ENCODE measurements around the gene RNF10.

RNF10 gene

DNA sequence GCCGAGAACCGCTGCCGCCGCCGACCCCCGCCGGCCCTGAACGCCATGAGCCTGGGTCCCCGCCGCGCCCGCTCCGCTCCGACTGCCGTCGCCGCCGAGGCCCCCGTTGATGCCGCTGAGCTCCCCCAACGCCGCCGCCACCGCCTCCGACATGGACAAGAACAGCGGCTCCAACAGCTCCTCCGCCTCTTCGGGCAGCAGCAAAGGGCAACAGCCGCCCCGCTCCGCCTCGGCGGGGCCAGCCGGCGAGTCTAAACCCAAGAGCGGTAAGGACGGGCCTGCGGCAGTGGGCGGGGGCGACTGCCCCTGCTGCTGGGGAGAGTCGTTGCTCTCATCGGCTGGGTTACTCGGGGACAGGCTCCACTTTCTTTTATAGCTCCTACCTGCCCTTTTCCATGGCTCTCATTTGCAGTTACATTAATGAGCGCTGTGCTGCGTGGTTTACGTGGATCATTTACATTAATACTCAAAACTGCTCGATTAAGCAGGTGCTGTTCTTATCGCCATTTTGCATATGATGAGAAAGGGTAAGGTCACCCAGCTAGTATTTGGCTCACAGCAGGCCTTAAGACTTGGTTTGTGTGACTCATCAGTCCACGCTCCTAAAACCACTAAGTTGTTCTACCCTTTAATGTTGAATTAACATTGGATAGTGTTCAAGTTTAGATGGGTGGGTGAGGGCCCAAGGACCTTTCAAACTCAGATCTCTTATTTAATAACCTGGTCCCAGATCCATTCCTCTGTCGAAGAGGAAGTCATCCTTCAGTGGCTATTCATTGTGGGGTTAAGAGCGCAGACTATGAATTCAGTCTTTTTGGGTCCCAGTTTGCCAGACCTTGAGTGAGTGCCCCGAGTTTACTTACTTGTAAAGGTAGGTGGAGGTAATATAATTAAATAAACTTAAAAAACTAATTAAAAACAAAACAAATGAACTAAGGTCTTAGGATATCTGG, 823 bp downstream of the RNF10 start:
- Histone ChIP-seq H4K20me1 (ENCODE audit: insufficient read depth, low read length, poor library complexity, severe bottlenecking) (peaks cover 53% of the 10 kb centered on the region), H3K4me2 (ENCODE audit: low read depth, low read length, poor library complexity, severe bottlenecking) (peak overlapping the region; percentile 93), H3K36me3 (ENCODE audit: insufficient read depth, low read length) (no peaks in the 10 kb centered on the region), H3K79me2 (ENCODE audit: insufficient read depth, low read length) (peaks cover 59% of the 10 kb centered on the region), H3K4me1 (ENCODE audit: insufficient read depth, low read length, poor library complexity, severe bottlenecking) (peaks cover 46% of the 10 kb centered on the region), H3K9me2 (replicated peaks; ENCODE audit: low read depth, low read length) (no peaks in the 10 kb centered on the region), H3F3A (ENCODE audit: low read depth) (no peaks in the 10 kb centered on the region), H3K9ac (ENCODE audit: low read depth, low read length, poor library complexity, severe bottlenecking) (peak overlapping the region; percentile 83), H2AFZ (ENCODE audit: low read length) (peak overlapping the region; percentile 91), H3K27me3 (ENCODE audit: insufficient read depth, low read length, poor library complexity, severe bottlenecking) (no peaks in the 10 kb centered on the region), H3K4me3 (ENCODE audit: low read length, poor library complexity, severe bottlenecking) (peak overlapping the region; percentile 88), H3K9me3 (ENCODE audit: insufficient read depth, low read depth, low read length) (no peaks in the 10 kb centered on the region)
- TF ChIP-seq, protein P1, sequence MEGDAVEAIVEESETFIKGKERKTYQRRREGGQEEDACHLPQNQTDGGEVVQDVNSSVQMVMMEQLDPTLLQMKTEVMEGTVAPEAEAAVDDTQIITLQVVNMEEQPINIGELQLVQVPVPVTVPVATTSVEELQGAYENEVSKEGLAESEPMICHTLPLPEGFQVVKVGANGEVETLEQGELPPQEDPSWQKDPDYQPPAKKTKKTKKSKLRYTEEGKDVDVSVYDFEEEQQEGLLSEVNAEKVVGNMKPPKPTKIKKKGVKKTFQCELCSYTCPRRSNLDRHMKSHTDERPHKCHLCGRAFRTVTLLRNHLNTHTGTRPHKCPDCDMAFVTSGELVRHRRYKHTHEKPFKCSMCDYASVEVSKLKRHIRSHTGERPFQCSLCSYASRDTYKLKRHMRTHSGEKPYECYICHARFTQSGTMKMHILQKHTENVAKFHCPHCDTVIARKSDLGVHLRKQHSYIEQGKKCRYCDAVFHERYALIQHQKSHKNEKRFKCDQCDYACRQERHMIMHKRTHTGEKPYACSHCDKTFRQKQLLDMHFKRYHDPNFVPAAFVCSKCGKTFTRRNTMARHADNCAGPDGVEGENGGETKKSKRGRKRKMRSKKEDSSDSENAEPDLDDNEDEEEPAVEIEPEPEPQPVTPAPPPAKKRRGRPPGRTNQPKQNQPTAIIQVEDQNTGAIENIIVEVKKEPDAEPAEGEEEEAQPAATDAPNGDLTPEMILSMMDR (conservative IDR thresholded peaks at IDR 0.05; ENCODE audit: low read length): 0 out of 2 replicates have a peak, but pooled peaks have one; percentile 24
- TF ChIP-seq EZH2phosphoT487 (IDR thresholded peaks at IDR 0.05; ENCODE audit: borderline replicate concordance): no peak

DNA sequence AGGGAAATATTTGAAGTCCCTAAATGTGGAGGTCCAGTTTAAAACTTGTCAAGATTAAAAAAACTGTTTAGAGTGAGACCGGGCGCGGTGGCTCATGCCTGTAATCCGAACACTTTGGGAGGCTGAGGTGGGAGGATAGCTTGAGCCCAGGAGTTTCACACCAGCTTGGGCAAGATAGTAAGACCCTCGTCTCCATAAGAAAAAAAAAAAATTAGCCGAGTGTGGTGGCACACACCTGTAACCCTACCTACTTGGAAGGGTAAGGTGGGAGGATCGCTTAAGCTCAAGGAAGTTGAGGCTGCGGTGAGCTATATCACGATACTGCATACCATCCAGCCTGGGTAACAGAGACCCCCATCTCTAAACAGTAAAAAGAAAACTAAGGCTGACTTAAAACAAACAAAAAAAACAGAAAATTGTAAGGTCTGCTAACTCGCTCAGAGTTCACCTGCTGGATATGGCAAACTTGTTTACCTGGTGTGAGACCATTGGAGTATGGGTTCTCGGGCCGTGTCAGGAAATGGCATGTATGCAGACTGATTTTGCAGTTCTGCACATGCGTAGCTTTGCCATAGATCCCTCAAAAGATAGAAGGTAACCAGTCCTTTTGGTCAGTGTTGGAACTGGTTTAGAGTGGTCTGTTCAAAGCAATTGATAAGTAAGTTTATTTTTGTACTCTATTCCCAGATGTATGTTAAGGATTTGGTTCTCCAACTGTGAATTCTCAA, 2.1 kb downstream of the RNF10 start:
- H3F3A ChIP-seq (ENCODE audit: low read depth): no peaks in the 10 kb centered on the region
- TF ChIP-seq, protein P1 (conservative IDR thresholded peaks at IDR 0.05; ENCODE audit: low read length): no peak
- no peak for TF ChIP-seq EZH2phosphoT487 (IDR thresholded peaks at IDR 0.05; ENCODE audit: borderline replicate concordance)
- H3K9ac ChIP-seq (ENCODE audit: low read depth, low read length, poor library complexity, severe bottlenecking): peak overlapping the region; percentile 83
- H3K9me3 ChIP-seq (ENCODE audit: insufficient read depth, low read depth, low read length): no peaks in the 10 kb centered on the region
- H3K79me2 ChIP-seq (ENCODE audit: insufficient read depth, low read length): peaks cover 71% of the 10 kb centered on the region
- H3K4me1 ChIP-seq (ENCODE audit: insufficient read depth, low read length, poor library complexity, severe bottlenecking): peaks cover 51% of the 10 kb centered on the region
- H4K20me1 ChIP-seq (ENCODE audit: insufficient read depth, low read length, poor library complexity, severe bottlenecking): peaks cover 65% of the 10 kb centered on the region
- H3K36me3 ChIP-seq (ENCODE audit: insufficient read depth, low read length): peaks cover 3% of the 10 kb centered on the region; the same call in 1 of the 2 replicates
- H3K4me2 ChIP-seq (ENCODE audit: low read depth, low read length, poor library complexity, severe bottlenecking): peak overlapping the region; percentile 93
- H2AFZ ChIP-seq (ENCODE audit: low read length): no peak overlapping the region
- H3K4me3 ChIP-seq (ENCODE audit: low read length, poor library complexity, severe bottlenecking): peak overlapping the region; percentile 88
- H3K9me2 ChIP-seq (replicated peaks; ENCODE audit: low read depth, low read length): no peaks in the 10 kb centered on the region
- H3K27me3 ChIP-seq (ENCODE audit: insufficient read depth, low read length, poor library complexity, severe bottlenecking): no peaks in the 10 kb centered on the region

DNA sequence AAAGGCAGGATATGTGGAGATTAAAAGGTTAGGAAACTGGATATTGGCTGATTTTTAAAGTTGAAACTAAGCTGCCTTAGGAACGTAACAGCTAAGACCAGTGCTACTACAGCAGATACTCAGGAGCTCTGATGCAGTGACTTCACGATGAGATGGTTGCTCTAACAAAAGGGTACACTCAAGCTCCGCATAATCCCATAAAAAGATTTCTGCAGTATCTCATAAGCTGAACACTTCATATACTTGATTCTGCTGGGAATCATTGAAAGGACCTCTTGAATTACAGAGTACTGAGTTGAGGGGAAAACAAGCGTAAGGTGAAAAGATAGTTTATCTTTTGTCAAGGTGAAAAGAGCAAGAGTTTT, 3.7 kb downstream of the RNF10 start:
- H3K9ac ChIP-seq (ENCODE audit: low read depth, low read length, poor library complexity, severe bottlenecking): peak overlapping the region; percentile 83
- peaks cover 51% of the 10 kb centered on the region for H3K4me1 ChIP-seq (ENCODE audit: insufficient read depth, low read length, poor library complexity, severe bottlenecking)
- peak overlapping the region; percentile 88 for H3K4me3 ChIP-seq (ENCODE audit: low read length, poor library complexity, severe bottlenecking)
- TF ChIP-seq, protein P1 (conservative IDR thresholded peaks at IDR 0.05; ENCODE audit: low read length): no peak
- no peak for TF ChIP-seq EZH2phosphoT487 (IDR thresholded peaks at IDR 0.05; ENCODE audit: borderline replicate concordance)
- H3K9me2 ChIP-seq (replicated peaks; ENCODE audit: low read depth, low read length): no peaks in the 10 kb centered on the region
- H3K9me3 ChIP-seq (ENCODE audit: insufficient read depth, low read depth, low read length): no peaks in the 10 kb centered on the region
- H4K20me1 ChIP-seq (ENCODE audit: insufficient read depth, low read length, poor library complexity, severe bottlenecking): peaks cover 74% of the 10 kb centered on the region
- peaks cover 87% of the 10 kb centered on the region for H3K79me2 ChIP-seq (ENCODE audit: insufficient read depth, low read length)
- no peaks in the 10 kb centered on the region for H3K27me3 ChIP-seq (ENCODE audit: insufficient read depth, low read length, poor library complexity, severe bottlenecking)
- H2AFZ ChIP-seq (ENCODE audit: low read length): no peak overlapping the region
- peaks cover 9% of the 10 kb centered on the region; the same call in 1 of the 2 replicates for H3K36me3 ChIP-seq (ENCODE audit: insufficient read depth, low read length)
- H3K4me2 ChIP-seq (ENCODE audit: low read depth, low read length, poor library complexity, severe bottlenecking): peak overlapping the region; percentile 93
- H3F3A ChIP-seq (ENCODE audit: low read depth): no peaks in the 10 kb centered on the region

Measured in Loucy (cell line).